ENCODE data around the gene MAFG. TPM values are rescaled to one million over a fixed set of nuclear protein-coding genes. Genes with fewer than 3 reads are reported as not detected.
A peak's percentile ranks its signal among the peaks of the same experiment; 100 is the strongest.

Gene MAFG
- total and polyA plus RNA-seq, 9 donors = 8.2 to 18.1 (median 16.6) TPM

GRCh38 chr17:81902023-81902652 lies 25.4 kb downstream of the MAFG start, which contains the start of gene NPB:
TSS of gene NPB (plus strand) at chr17:81902238. CDS start at chr17:81902278, 40 bp downstream.
- H3K27ac ChIP-seq (ENCODE audit: low read length) = no peak within 1 kb of the TSS
- H3K4me1 ChIP-seq (ENCODE audit: control insufficient read depth, insufficient read depth, low read length) = peaks cover 11% of the 10 kb centered on the region
- peaks cover 66% of the 10 kb centered on the region for H3K36me3 ChIP-seq (ENCODE audit: control insufficient read depth, insufficient read depth, low read length)
- 2% methylated on average over 77 of the region's 79 CpGs for WGBS (ENCODE audit: insufficient coverage)
- peaks cover 16% of the 10 kb centered on the region for H3K27me3 ChIP-seq (ENCODE audit: control insufficient read depth, insufficient read depth, low read length)
- DNase-seq = no peak
- H3K9me3 ChIP-seq (replicated peaks; ENCODE audit: control insufficient read depth, low read depth, low read length) = no peaks in the 10 kb centered on the region
- peak within 1 kb of the TSS; percentile 17 for H3K4me3 ChIP-seq (ENCODE audit: low read length)

GRCh38 chr17:81901167-81902022 lies 26.1 kb downstream of the MAFG start:
- peak overlapping the region; percentile 17 for H3K4me3 ChIP-seq (ENCODE audit: low read length)
- WGBS (ENCODE audit: insufficient coverage) = 58% methylated on average over 14 of the region's 21 CpGs
- no peaks in the 10 kb centered on the region for H3K9me3 ChIP-seq (replicated peaks; ENCODE audit: control insufficient read depth, low read depth, low read length)
- peaks cover 16% of the 10 kb centered on the region for H3K27me3 ChIP-seq (ENCODE audit: control insufficient read depth, insufficient read depth, low read length)
- H3K27ac ChIP-seq (ENCODE audit: low read length) = no peak overlapping the region
- H3K36me3 ChIP-seq (ENCODE audit: control insufficient read depth, insufficient read depth, low read length) = peaks cover 64% of the 10 kb centered on the region
- DNase-seq = no peak
- H3K4me1 ChIP-seq (ENCODE audit: control insufficient read depth, insufficient read depth, low read length) = peaks cover 11% of the 10 kb centered on the region

GRCh38 chr17:81900181-81900820 lies 27.2 kb downstream of the MAFG start:
- H3K36me3 ChIP-seq (ENCODE audit: control insufficient read depth, insufficient read depth, low read length) = peaks cover 62% of the 10 kb centered on the region
- H3K4me3 ChIP-seq (ENCODE audit: low read length) = no peak overlapping the region
- no peak for DNase-seq
- 75% methylated on average over 17 of the region's 18 CpGs for WGBS (ENCODE audit: insufficient coverage)
- H3K9me3 ChIP-seq (replicated peaks; ENCODE audit: control insufficient read depth, low read depth, low read length) = no peaks in the 10 kb centered on the region
- peaks cover 16% of the 10 kb centered on the region for H3K27me3 ChIP-seq (ENCODE audit: control insufficient read depth, insufficient read depth, low read length)
- no peak overlapping the region for H3K27ac ChIP-seq (ENCODE audit: low read length)
- H3K4me1 ChIP-seq (ENCODE audit: control insufficient read depth, insufficient read depth, low read length) = peaks cover 11% of the 10 kb centered on the region

- no peak overlapping the region for H3K27ac ChIP-seq (ENCODE audit: low read length)
- peaks cover 60% of the 10 kb centered on the region for H3K36me3 ChIP-seq (ENCODE audit: control insufficient read depth, insufficient read depth, low read length)
- no peaks in the 10 kb centered on the region for H3K9me3 ChIP-seq (replicated peaks; ENCODE audit: control insufficient read depth, low read depth, low read length)
- H3K27me3 ChIP-seq (ENCODE audit: control insufficient read depth, insufficient read depth, low read length) = peaks cover 16% of the 10 kb centered on the region
- H3K4me1 ChIP-seq (ENCODE audit: control insufficient read depth, insufficient read depth, low read length) = peaks cover 11% of the 10 kb centered on the region
- 92% methylated on average over 21 of the region's 22 CpGs for WGBS (ENCODE audit: insufficient coverage)
- no peak for DNase-seq
- no peak overlapping the region for H3K4me3 ChIP-seq (ENCODE audit: low read length)
These were observed 27.9 kb downstream of the MAFG start for GRCh38 chr17:81899514-81900166.

- Histone ChIP-seq H3K27ac (ENCODE audit: low read length) (no peak overlapping the region), H3K36me3 (ENCODE audit: control insufficient read depth, insufficient read depth, low read length) (peaks cover 62% of the 10 kb centered on the region), H3K4me1 (ENCODE audit: control insufficient read depth, insufficient read depth, low read length) (peaks cover 11% of the 10 kb centered on the region), H3K27me3 (ENCODE audit: control insufficient read depth, insufficient read depth, low read length) (peaks cover 16% of the 10 kb centered on the region), H3K9me3 (replicated peaks; ENCODE audit: control insufficient read depth, low read depth, low read length) (no peaks in the 10 kb centered on the region), H3K4me3 (ENCODE audit: low read length) (no peak overlapping the region)
- WGBS (ENCODE audit: insufficient coverage) = 80% methylated on average over 9 of the region's 9 CpGs
- DNase-seq = no peak
These were observed 28.6 kb downstream of the MAFG start for GRCh38 chr17:81898885-81899284.

- no peak for DNase-seq
- peaks cover 11% of the 10 kb centered on the region for H3K4me1 ChIP-seq (ENCODE audit: control insufficient read depth, insufficient read depth, low read length)
- 90% methylated on average over 17 of the region's 19 CpGs for WGBS (ENCODE audit: insufficient coverage)
- H3K9me3 ChIP-seq (replicated peaks; ENCODE audit: control insufficient read depth, low read depth, low read length) = no peaks in the 10 kb centered on the region
- H3K4me3 ChIP-seq (ENCODE audit: low read length) = no peak overlapping the region
- no peak overlapping the region for H3K27ac ChIP-seq (ENCODE audit: low read length)
- H3K27me3 ChIP-seq (ENCODE audit: control insufficient read depth, insufficient read depth, low read length) = peaks cover 16% of the 10 kb centered on the region
- H3K36me3 ChIP-seq (ENCODE audit: control insufficient read depth, insufficient read depth, low read length) = peaks cover 68% of the 10 kb centered on the region
These were observed 29.3 kb downstream of the MAFG start for GRCh38 chr17:81898029-81898866.

- WGBS (ENCODE audit: insufficient coverage) = 85% methylated on average over 10 of the region's 11 CpGs
- Histone ChIP-seq H3K9me3 (replicated peaks; ENCODE audit: control insufficient read depth, low read depth, low read length) (no peaks in the 10 kb centered on the region), H3K4me3 (ENCODE audit: low read length) (no peak overlapping the region), H3K27me3 (ENCODE audit: control insufficient read depth, insufficient read depth, low read length) (no peaks in the 10 kb centered on the region), H3K36me3 (ENCODE audit: control insufficient read depth, insufficient read depth, low read length) (peaks cover 63% of the 10 kb centered on the region), H3K27ac (ENCODE audit: low read length) (no peak overlapping the region), H3K4me1 (ENCODE audit: control insufficient read depth, insufficient read depth, low read length) (peaks cover 11% of the 10 kb centered on the region)
- no peak for DNase-seq
These were observed 32.1 kb downstream of the MAFG start for GRCh38 chr17:81895400-81895799.

GRCh38 chr17:81891303-81891552 lies 36.3 kb downstream of the MAFG start:
- H3K27ac ChIP-seq (ENCODE audit: low read length) = peak overlapping the region; percentile 66
- H3K9me3 ChIP-seq (replicated peaks; ENCODE audit: control insufficient read depth, low read depth, low read length) = no peaks in the 10 kb centered on the region
- no peak for DNase-seq
- under 1% methylated on average over 40 of the region's 40 CpGs for whole genome bisulfite sequencing (ENCODE audit: insufficient coverage)
- no peaks in the 10 kb centered on the region for H3K27me3 ChIP-seq (ENCODE audit: control insufficient read depth, insufficient read depth, low read length)
- peaks cover 67% of the 10 kb centered on the region for H3K36me3 ChIP-seq (ENCODE audit: control insufficient read depth, insufficient read depth, low read length)
- H3K4me1 ChIP-seq (ENCODE audit: control insufficient read depth, insufficient read depth, low read length) = peaks cover 26% of the 10 kb centered on the region
- H3K4me3 ChIP-seq (ENCODE audit: low read length) = peak overlapping the region; percentile 62

- 9% methylated on average over 58 of the region's 69 CpGs for WGBS (ENCODE audit: insufficient coverage)
- DNase-seq = no peak
- H3K4me3 ChIP-seq (ENCODE audit: low read length) = peak overlapping the region; percentile 62
- H3K36me3 ChIP-seq (ENCODE audit: control insufficient read depth, insufficient read depth, low read length) = peaks cover 69% of the 10 kb centered on the region
- H3K27ac ChIP-seq (ENCODE audit: low read length) = peak overlapping the region; percentile 66
- H3K9me3 ChIP-seq (replicated peaks; ENCODE audit: control insufficient read depth, low read depth, low read length) = no peaks in the 10 kb centered on the region
- H3K4me1 ChIP-seq (ENCODE audit: control insufficient read depth, insufficient read depth, low read length) = peaks cover 31% of the 10 kb centered on the region
- no peaks in the 10 kb centered on the region for H3K27me3 ChIP-seq (ENCODE audit: control insufficient read depth, insufficient read depth, low read length)
These were observed 36.9 kb downstream of the MAFG start for GRCh38 chr17:81890447-81891302.
